GM18505 (cell line): ENCODE measurements around the gene CDHR2.

Experiments used
- ATAC-seq: cut with Tn5 transposase; IDR thresholded peaks from one replicate; pipeline ENCODE4 v1.9.1; 2021; ENCODE audit not compliant: unreplicated experiment
- POLR2A ChIP-seq: IDR thresholded peaks from 4 replicates; pipeline ENCODE4 v1.6.1; 2011; ENCODE audit warnings: borderline replicate concordance; ENCODE audit not compliant: insufficient read depth, insufficient read length; ENCODE audit errors: extremely low read depth

Gene CDHR2

DNA sequence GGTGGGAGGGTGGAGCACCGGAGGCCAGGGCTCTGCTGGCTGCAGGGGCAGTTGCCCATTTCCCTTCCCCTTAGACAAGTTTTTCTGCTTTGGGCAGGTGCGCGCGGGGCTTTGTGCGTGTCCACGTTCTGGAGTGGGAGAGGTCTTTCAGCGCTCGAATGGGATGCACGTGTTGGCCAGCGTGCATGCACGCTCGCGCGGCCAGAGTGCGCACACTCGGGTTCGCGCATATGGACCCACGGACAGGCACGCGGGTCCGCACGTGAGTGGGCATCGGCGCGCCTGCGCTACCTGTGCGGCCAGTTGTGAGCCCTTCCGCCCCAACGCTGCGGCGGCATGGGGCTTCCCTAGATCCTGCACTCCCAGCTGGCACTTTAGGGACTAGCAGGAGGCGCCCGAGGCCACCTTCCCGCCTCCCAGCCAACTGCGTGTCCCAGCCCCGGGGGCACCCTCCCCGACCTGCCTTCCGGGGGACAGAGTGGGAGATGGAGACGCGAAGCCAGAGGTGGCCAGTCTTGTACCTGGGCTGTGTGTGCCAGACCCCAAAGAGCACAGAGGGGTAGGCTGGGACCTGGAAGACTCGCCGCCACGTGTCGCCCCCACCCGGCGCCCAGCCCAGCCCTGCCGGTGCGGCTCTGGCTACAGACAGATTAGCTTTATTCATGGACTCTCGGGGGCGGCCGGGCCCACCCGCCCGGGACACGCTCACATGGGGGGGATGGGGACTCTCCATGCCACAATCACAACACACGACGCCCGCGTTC is 70.6 kb downstream of the CDHR2 start:
- ATAC-seq, result no peak
- TF ChIP-seq POLR2A, result no peak

DNA sequence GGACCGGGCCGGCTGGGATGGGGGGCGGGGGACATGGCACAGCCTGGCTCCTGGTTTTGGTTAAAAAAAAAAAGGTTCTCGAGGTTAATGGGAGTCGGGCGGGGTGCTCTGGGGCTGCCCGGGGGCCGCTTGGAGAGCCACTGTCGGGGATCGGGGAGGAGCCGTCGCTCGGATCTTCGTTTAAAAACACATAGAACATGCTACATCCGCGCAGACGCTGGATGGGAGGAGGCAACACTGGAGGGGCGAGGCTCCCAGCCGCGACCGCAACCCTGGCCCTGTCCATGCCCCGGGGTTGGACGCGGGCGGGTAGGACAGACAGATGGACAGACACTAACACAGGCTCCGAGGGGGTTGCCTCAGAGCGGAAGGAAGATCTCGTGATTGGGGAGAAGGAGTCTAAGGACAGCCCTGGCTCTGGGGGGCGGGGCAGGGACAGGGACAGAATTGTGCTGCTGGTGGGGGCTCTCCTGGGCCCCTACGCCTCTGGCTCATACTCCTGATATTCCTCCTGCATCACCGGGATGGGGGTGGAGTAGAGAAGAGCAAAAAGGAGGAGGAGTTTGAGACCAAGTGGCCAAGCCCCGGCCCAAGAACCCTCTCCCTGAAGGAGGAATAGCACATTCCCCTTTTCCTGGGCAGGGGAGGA is 71.3 kb downstream of the CDHR2 start:
- ATAC-seq, result no peak
- no peak for TF ChIP-seq POLR2A

DNA sequence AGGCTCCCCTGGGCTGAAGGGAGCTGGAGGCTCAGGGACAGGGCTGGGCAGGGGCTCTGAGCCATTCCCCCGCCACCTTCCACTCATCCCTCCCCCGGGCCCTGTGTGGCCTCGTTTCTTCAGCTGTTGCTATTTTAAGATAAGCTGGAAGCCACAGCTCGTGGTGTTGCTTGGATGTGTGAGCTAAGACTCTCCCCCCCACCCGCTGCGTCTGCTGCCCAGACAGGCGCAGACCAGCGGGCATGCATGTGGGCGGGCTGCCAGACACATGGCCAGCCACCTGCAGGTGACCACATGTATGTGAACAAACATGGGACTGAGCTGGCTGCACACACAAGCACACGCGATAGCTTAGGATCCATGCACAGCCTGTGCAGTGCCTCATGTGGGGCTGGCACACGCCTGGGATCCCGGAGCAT is 72.5 kb downstream of the CDHR2 start:
- no peak for TF ChIP-seq POLR2A
- ATAC-seq, result no peak

DNA sequence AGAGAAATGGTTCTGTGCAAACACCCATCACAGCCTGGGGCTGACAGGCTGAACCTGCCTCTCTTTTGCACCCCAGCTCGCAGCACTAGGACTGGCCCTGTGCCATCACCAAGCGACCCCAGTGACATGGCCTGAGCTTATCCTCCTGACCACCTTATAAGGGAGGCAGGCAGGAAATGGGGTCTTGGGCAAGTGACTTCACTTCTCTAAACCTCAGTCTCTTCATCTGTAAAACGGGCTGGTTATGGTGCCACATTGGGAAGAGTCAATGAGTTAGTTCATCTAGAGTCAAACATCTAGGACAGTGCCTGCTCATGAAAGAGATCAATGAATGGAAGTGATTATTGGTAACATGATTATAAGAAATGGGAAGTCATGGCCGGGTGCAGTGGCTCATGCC is 75.0 kb downstream of the CDHR2 start:
- TF ChIP-seq POLR2A, result no peak
- no peak for ATAC-seq

DNA sequence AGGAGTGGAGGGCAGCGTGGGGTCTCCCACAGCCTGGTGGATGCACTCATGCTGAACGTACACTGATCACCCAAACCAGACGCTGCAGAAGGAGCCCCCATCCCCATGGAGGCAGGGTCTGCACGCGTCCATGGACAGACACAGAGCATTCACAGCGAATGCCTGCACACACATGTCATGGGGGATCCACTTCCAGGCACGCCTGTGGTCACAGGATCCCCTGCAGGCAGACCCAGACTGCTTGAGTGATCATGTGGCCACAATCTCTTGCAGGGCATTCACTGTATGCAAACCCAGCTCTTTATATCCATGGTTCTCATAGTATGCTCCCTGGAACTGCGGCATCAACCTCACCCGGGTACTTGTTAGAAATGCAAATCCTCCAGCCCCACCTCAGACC is 75.8 kb downstream of the CDHR2 start:
- TF ChIP-seq POLR2A, result no peak
- no peak for ATAC-seq

DNA sequence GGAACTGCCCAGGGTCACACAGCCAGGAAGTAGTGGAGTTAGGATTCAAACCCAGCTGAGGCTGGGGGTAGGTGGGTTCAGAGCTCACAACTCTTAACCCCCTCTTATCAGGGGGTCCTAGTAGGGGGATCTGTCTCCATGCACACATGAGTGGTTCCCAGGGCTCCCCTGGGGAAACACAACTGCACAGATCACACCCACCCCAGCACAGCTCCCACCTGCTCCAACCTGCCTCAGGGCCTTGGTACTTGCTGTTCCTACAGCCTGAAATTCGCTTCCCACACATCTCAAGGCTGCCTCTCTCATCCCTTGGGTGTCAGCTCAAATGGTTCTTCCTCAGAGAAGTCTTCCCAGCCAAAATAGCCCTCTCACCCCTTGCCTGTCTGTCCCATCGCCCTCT is 76.4 kb downstream of the CDHR2 start:
- no peak for ATAC-seq
- no peak for TF ChIP-seq POLR2A

DNA sequence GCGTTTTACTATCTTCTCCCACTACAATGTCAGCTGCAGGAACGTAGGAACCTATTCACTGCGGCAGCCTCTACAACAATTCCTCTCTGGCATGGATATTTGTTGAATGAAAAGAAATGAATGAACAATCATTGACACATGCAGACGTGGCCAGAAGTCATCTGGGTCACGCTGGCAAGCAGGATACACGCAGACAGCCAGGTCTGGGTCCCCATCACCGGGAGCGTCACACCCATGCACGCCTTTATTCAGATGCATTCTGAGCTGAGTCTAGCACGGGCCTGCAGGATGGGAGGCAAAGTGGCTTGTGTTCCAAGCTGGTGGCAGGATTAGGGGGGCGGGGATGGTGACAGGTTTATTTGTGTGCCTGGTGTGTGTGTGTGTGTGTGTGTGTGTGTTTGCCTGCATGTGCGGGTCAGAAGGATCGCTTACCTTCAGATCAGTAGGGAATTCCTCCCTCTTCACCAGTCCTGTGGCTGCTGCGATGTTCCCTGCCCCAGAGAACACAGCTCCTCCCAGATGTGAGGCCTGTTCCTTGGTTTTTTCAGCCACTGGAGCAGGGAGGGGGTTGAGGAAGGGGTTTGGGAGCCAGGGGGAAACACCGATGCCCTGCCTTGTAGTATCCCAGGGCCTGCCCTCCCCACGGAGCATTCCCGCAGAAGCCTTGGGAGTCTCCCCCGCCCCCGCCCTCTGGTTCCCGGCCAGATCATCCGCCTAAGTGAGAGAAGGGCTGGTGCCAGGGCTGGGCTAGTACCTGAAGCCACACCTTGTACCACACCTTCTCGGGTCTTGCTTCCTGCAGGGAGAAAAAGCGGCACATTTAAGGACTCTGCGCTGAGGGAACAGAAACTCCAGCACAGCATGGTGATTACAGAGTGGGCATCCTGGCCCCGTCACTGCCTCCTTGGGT is 77.1 kb downstream of the CDHR2 start:
- TF ChIP-seq POLR2A, result no peak
- ATAC-seq, result no peak

DNA sequence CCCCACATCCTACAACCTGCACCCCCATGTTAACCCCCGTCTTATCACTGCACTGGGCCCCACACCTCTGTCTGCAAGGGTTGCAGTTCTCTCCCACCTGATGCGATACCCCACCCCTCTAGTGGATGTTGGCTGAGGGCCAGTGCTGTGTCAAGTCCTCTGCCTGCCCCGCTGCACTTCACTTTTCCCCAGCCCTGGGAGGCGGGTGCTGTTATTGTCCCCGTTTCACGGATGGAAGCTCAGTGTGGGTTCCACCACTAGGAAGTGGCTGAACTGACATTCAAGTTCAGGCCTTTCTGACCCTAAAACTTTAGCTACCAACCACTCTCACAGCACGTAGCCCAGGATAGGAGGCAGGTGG is 77.7 kb downstream of the CDHR2 start:
- ATAC-seq, result no peak
- no peak for TF ChIP-seq POLR2A

DNA sequence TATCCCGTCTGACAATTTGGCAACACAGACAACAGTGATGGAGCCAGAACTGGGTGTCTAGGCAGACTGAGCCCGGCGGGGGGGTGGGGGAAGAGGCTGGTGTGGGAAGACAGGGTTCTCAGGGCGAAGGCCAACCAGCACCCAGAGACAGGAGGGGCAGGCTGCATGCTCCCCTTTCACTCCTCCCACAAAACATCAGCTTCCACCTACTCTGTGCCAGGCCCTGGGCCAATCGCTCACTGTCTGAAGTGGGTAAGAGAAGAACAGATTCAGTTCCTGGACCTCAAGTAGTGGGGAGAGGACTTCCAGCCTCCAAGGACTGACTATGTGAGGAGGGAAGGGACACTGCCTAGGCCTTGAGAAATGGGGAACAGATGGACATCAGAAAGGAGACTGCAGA is 78.4 kb downstream of the CDHR2 start:
- TF ChIP-seq POLR2A, result no peak
- ATAC-seq, result no peak

DNA sequence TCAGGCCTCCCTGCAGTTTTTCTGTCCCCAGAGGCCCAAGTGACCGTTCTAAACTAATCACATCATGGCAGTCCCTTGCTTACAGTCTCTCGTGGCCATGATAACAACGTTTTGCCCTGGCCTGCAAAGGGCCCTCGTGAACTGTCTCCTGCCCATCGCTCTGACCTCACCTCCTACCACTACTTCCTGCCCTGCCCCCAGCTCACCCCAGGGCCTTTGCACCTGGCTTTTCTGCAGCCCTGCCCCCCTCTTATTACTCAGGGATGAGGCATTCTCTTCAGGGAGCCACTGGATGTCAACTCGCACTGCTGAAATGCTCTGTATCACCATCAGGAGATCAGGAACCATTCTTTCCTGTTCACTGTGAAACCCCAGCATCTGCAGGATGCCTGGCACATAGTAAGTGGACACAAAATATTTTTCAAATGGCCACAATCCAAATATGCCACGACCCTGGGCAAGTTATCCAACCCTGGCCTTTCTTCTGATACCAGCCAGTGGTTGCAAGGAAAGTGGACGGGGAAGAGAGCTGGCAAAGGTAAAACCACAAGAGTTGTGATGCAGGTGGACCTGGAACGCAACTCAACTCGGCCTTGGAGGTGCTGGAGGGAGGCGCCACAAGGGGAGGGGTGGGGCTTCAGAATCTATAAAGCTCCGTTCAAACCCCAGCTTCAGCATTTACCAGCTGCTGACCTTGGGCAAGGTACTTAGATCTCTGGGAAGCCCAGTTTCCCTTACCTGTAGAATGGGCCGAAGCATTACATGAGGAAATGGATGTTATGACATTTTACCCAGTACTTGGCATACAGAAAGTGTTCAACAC is 79.5 kb downstream of the CDHR2 start:
- ATAC-seq, result no peak
- no peak for TF ChIP-seq POLR2A

DNA sequence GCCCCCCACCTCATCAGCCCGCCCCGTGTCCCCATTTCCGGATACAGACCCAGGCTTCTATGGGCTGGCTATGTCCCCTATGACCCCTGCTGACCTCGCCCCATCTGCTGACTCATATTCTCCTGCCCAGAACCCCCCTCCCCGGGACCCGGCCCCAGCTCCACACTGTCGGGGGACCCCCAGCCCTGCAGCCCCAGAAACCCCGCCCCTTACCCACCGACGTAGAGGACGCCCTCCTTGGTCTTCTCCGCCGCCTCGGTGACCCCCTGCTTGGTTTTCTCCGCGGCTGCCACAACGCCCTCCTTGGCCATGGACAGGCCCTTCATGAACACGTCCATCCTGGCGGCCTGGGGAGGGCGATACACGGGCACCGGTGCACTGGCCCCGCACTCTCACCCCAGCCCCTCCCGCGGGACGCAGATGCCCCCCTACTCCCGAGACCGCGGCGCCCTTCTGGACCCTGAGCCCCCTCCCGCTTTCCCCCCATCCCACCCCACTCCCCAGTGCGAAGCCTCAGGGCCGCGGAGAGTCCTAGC is 80.2 kb downstream of the CDHR2 start:
- ATAC-seq, result no peak
- no peak for TF ChIP-seq POLR2A

DNA sequence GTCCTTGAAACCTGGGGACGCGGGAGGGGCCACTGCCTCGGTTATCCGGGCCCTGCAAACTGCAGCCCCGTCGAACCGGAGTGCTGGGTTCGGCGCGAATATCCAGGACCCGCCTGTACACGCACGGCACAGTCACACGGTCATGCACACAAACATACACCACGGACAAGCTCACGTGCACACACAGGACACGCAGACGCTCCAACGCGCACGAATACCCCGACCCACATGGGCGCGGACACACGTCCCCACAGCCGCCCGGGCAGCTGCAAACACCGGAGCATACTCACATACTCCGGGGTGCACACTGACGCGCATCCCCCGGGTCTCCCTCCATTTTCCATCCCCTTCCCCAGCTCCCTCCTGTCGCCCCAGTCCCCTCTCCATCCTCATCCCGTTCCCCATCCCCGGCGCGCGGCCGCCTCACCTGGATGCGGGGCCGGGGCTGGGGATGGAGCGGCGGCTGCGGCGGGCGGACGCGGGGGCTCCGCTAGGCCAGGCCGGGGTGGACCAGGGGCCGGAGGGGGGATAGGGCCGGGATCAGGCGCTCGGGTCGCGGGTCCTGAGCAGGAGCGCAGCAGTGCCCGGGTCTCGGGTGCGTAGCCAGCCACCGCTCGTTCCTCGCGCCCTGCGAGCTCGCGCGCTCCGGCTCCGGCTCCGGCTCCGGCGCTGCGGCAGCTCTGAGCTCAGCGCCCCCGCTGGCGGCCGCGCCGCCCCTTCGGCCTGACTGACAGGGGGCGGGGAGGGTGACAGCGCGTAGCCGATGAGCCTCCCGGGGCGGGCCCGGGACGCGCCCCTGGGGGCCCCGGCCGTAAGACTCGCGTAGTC is 80.9 kb downstream of the CDHR2 start, which contains the start of the genes EIF4E1B and SNCB:
TSS of gene EIF4E1B (plus strand) at position 823 of the 828 bp plus-strand sequence. CDS start 12,113 bp downstream, outside the sequence.
TSS of gene SNCB (minus strand) at position 682 of the 828 bp plus-strand sequence. CDS start 880 bp downstream, outside the sequence.
- ATAC-seq, result no peak
- no peak for TF ChIP-seq POLR2A
